ENCODE measurements around the gene BTBD18. TPM values are rescaled to one million over a fixed set of nuclear protein-coding genes. Genes with fewer than 3 reads are reported as not detected.

BTBD18 gene
- polyA plus RNA-seq, 1 donor (not counting 4 experiments of a cell fraction or from before 2014, with no cell fraction given) = not detected

DNA sequence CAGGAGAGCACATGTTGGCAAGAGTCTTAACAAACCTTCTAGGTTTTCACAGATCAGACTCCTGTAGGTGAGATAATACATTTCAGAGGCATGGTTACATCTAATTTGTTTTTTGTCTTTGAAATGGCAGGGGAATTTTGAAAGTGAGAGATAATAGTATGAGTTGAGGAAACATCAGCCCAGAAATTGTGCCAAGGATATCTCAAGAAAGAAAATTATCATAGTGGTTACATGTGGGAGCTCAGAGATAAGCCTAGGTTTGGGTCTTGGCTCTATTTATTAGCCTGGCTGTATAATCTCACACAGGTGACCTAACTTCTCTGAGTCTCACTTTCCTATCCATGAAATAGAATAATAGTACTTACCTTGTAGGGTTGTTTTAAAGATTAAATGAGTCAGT lies 443 bp downstream of the BTBD18 start:
- Histone ChIP-seq H3K4me3 (ENCODE audit: control insufficient read depth in 2 of 3, extremely low read depth in 1 of 3, insufficient read depth in 2 of 3, low read depth in 1 of 3, low read length in 3 of 3) (no peak overlapping the region), H3K9ac (ENCODE audit: control insufficient read depth, extremely low read depth, insufficient read depth, low read length) (no peak overlapping the region), H3K9me1 (ENCODE audit: control insufficient read depth, extremely low read depth, insufficient read depth, low read length) (no peaks in the 10 kb centered on the region), H3K9me3 (ENCODE audit: control insufficient read depth, low read depth, low read length) (no peaks in the 10 kb centered on the region), H2AFZ (ENCODE audit: control insufficient read depth, low read length) (no peak overlapping the region), H3K27ac (ENCODE audit: control insufficient read depth, insufficient read depth, low read length) (no peak overlapping the region), H3K27me3 (ENCODE audit: control insufficient read depth, extremely low read depth, insufficient read depth, low read length) (no peaks in the 10 kb centered on the region), H3K4me2 (ENCODE audit: control insufficient read depth, extremely low read depth, insufficient read depth, low read depth, low read length) (no peak overlapping the region), H4K20me1 (ENCODE audit: control insufficient read depth, extremely low read depth, insufficient read depth, low read length) (no peaks in the 10 kb centered on the region), H3K79me2 (ENCODE audit: control insufficient read depth, insufficient read depth, low read length) (no peaks in the 10 kb centered on the region), H3K36me3 (ENCODE audit: control insufficient read depth in 2 of 2, extremely low read depth in 1 of 2, insufficient read depth in 2 of 2, low read length in 2 of 2) (no peaks in the 10 kb centered on the region), H3K4me1 (ENCODE audit: control insufficient read depth, extremely low read depth, insufficient read depth, low read length) (no peaks in the 10 kb centered on the region)
- no peak for TF ChIP-seq EZH2 (IDR thresholded peaks at IDR 0.05; ENCODE audit: low read length)
- TF ChIP-seq, protein P1, sequence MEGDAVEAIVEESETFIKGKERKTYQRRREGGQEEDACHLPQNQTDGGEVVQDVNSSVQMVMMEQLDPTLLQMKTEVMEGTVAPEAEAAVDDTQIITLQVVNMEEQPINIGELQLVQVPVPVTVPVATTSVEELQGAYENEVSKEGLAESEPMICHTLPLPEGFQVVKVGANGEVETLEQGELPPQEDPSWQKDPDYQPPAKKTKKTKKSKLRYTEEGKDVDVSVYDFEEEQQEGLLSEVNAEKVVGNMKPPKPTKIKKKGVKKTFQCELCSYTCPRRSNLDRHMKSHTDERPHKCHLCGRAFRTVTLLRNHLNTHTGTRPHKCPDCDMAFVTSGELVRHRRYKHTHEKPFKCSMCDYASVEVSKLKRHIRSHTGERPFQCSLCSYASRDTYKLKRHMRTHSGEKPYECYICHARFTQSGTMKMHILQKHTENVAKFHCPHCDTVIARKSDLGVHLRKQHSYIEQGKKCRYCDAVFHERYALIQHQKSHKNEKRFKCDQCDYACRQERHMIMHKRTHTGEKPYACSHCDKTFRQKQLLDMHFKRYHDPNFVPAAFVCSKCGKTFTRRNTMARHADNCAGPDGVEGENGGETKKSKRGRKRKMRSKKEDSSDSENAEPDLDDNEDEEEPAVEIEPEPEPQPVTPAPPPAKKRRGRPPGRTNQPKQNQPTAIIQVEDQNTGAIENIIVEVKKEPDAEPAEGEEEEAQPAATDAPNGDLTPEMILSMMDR (optimal IDR thresholded peaks at IDR 0.05 in 1 of 3, IDR thresholded peaks at IDR 0.05 in 1 of 3, conservative IDR thresholded peaks at IDR 0.05 in 1 of 3; ENCODE audit: extremely low read depth in 1 of 3, insufficient read depth in 2 of 3, low read length in 3 of 3) = no peak
- dilution Hi-C loops (cut with MboI; ENCODE audit: extremely low pct_ligation_motif_present, low sequenced_read_pairs) = no loop called here
- FAIRE-seq (no peak), DNase-seq (ENCODE audit: low read depth, low spot score) (no peak)

DNA sequence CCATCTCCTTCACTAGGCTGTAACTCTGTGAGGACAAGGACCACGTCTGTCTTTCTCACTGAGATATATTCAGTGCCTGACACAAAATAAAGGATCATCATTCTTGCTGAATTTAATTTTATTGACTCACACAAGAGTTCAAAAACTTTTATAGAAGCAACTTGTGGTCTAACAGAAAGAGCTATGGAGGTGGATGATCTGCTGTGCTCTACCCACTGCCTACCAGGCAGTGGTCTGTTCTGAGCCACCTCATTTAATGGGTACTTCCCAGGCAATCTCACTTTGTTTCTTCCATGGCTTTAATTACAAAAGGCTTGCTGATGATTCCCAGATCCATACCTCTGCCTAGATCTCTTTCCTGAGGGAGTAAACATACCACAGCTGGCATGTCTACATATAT lies 4.7 kb downstream of the BTBD18 start:
- FAIRE-seq (no peak), DNase-seq (ENCODE audit: low read depth, low spot score) (no peak)
- H3K27me3 ChIP-seq (ENCODE audit: control insufficient read depth, extremely low read depth, insufficient read depth, low read length) = no peaks in the 10 kb centered on the region
- H3K27ac ChIP-seq (ENCODE audit: control insufficient read depth, insufficient read depth, low read length) = no peak overlapping the region
- H3K9me3 ChIP-seq (ENCODE audit: control insufficient read depth, low read depth, low read length) = no peaks in the 10 kb centered on the region
- H3K9me1 ChIP-seq (ENCODE audit: control insufficient read depth, extremely low read depth, insufficient read depth, low read length) = no peaks in the 10 kb centered on the region
- no peak overlapping the region for H3K4me2 ChIP-seq (ENCODE audit: control insufficient read depth, extremely low read depth, insufficient read depth, low read depth, low read length)
- peaks cover 15 to 16% of the 10 kb centered on the region in 2 experiments for H3K36me3 ChIP-seq (ENCODE audit: control insufficient read depth in 2 of 2, extremely low read depth in 1 of 2, insufficient read depth in 2 of 2, low read length in 2 of 2)
- TF ChIP-seq, protein P1 (optimal IDR thresholded peaks at IDR 0.05 in 1 of 3, IDR thresholded peaks at IDR 0.05 in 1 of 3, conservative IDR thresholded peaks at IDR 0.05 in 1 of 3; ENCODE audit: extremely low read depth in 1 of 3, insufficient read depth in 2 of 3, low read length in 3 of 3) = no peak
- no peak for TF ChIP-seq EZH2 (IDR thresholded peaks at IDR 0.05; ENCODE audit: low read length)
- H3K79me2 ChIP-seq (ENCODE audit: control insufficient read depth, insufficient read depth, low read length) = peaks cover 9% of the 10 kb centered on the region
- H4K20me1 ChIP-seq (ENCODE audit: control insufficient read depth, extremely low read depth, insufficient read depth, low read length) = no peaks in the 10 kb centered on the region
- no peak overlapping the region for H2AFZ ChIP-seq (ENCODE audit: control insufficient read depth, low read length)
- no peak overlapping the region for H3K4me3 ChIP-seq (ENCODE audit: control insufficient read depth in 2 of 3, extremely low read depth in 1 of 3, insufficient read depth in 2 of 3, low read depth in 1 of 3, low read length in 3 of 3)
- peaks cover 8% of the 10 kb centered on the region for H3K4me1 ChIP-seq (ENCODE audit: control insufficient read depth, extremely low read depth, insufficient read depth, low read length)
- dilution Hi-C loops (cut with MboI; ENCODE audit: extremely low pct_ligation_motif_present, low sequenced_read_pairs) = no loop called here
- H3K9ac ChIP-seq (ENCODE audit: control insufficient read depth, extremely low read depth, insufficient read depth, low read length) = no peak overlapping the region

Data from keratinocyte (primary cell).